HL-60 (cell line): ENCODE data around the gene B4GALNT4.

ENCODE experiments used
- CTCF ChIP-seq: IDR thresholded peaks from one replicate; pipeline ENCODE4 v1.5.1; 2011; ENCODE audit warnings: low read length, control low read depth, inconsistent platforms; ENCODE audit not compliant: insufficient read depth
- GABPA ChIP-seq: IDR thresholded peaks from 2 replicates; pipeline ENCODE4 v1.6.1; 2012; ENCODE audit warnings: low read depth
- POLR2AphosphoS5 ChIP-seq: IDR thresholded peaks from 2 replicates; pipeline ENCODE4 v1.6.1; 2012; ENCODE audit warnings: low read depth
- REST ChIP-seq: IDR thresholded peaks from 2 replicates; pipeline ENCODE4 v1.6.1; 2012; ENCODE audit warnings: low read depth; ENCODE audit not compliant: insufficient replicate concordance

- TF ChIP-seq CTCF (no peak), REST (no peak), POLR2AphosphoS5 (no peak), GABPA (no peak)
Measured at GRCh38 chr11:429931-430456, 60.7 kb downstream of the B4GALNT4 start.
